Fibroblast of pulmonary artery (primary cell): Measurements from ENCODE around the gene CACNA1E.

ENCODE experiments used
- DNase-seq: peaks from one replicate; pipeline ENCODE4 v3.0.0-alpha.2; 2010; ENCODE audit warnings: low read depth
- H3K4me3 ChIP-seq: replicated peaks from 2 replicates; pipeline ENCODE4 v1.5.1; 2011; ENCODE audit warnings: low read depth, mild to moderate bottlenecking, control low read depth, low read length, moderate library complexity
- TF ChIP-seq, protein P1 (sequence below): IDR thresholded peaks from 2 replicates; pipeline ENCODE4 v1.5.1; 2011; ENCODE audit warnings: mild to moderate bottlenecking, control low read depth, low read length, inconsistent platforms; ENCODE audit errors: missing control alignments

CACNA1E gene

DNA sequence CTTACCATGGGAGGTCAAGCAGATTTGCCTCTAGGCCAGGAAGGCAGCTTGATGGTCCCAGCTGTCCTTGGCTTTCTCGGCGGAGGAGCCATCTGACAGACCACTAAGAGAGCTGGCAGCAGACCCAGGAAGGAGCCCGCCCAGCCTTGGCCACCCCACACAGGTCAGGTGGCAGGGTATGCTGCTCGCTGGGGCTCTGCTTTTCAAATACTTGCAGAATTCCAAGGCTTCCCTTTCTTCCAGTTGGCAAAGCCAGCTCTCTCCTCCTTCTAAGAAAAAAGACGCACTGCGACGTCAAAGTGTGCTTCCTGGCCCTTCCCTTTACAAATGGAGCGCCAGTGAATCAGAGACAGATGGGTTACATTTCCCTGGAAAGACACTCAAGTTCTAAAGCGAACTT is 229.4 kb downstream of the CACNA1E start:
- TF ChIP-seq, protein P1, sequence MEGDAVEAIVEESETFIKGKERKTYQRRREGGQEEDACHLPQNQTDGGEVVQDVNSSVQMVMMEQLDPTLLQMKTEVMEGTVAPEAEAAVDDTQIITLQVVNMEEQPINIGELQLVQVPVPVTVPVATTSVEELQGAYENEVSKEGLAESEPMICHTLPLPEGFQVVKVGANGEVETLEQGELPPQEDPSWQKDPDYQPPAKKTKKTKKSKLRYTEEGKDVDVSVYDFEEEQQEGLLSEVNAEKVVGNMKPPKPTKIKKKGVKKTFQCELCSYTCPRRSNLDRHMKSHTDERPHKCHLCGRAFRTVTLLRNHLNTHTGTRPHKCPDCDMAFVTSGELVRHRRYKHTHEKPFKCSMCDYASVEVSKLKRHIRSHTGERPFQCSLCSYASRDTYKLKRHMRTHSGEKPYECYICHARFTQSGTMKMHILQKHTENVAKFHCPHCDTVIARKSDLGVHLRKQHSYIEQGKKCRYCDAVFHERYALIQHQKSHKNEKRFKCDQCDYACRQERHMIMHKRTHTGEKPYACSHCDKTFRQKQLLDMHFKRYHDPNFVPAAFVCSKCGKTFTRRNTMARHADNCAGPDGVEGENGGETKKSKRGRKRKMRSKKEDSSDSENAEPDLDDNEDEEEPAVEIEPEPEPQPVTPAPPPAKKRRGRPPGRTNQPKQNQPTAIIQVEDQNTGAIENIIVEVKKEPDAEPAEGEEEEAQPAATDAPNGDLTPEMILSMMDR, result no peak
- no peak overlapping the region for H3K4me3 ChIP-seq
- no peak for DNase-seq

DNA sequence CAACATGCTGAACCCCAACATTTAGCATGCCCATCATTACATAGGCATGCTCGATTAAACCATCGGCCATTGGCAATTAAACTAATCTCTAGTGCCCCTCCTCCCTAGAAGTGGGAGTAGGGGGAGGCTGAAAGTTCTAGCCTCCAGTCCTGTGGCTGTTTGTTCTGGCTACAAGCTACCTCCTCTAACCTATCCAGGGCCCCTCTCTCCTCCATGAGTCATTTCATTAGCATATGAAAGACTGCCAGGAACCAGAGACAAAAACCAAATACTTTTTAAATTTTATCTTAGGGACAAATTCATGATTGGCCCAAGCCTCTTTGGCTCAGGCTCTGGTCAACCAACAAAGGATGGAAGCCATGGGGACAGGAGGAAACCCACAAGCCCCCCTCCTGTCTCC is 231.1 kb downstream of the CACNA1E start:
- TF ChIP-seq, protein P1, result no peak
- H3K4me3 ChIP-seq, result no peak overlapping the region
- DNase-seq, result no peak

DNA sequence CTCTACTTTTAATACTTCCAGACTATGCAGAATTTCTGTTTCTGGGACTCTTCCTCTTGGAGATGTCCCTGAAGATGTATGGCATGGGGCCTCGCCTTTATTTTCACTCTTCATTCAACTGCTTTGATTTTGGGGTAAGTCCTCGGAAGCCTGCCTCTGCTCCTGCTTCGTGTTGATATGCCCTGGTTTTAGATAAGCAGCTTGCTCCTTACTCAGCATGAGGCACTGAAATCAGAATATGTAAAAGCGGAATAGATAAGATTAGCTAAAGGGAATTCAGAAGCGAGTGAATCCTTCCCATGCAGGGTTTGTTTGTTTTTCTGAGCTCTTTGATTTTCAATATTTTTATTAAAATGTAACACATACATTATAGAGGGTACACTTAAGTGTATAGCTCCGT is 234.7 kb downstream of the CACNA1E start:
- TF ChIP-seq, protein P1, result no peak
- no peak overlapping the region for H3K4me3 ChIP-seq

DNA sequence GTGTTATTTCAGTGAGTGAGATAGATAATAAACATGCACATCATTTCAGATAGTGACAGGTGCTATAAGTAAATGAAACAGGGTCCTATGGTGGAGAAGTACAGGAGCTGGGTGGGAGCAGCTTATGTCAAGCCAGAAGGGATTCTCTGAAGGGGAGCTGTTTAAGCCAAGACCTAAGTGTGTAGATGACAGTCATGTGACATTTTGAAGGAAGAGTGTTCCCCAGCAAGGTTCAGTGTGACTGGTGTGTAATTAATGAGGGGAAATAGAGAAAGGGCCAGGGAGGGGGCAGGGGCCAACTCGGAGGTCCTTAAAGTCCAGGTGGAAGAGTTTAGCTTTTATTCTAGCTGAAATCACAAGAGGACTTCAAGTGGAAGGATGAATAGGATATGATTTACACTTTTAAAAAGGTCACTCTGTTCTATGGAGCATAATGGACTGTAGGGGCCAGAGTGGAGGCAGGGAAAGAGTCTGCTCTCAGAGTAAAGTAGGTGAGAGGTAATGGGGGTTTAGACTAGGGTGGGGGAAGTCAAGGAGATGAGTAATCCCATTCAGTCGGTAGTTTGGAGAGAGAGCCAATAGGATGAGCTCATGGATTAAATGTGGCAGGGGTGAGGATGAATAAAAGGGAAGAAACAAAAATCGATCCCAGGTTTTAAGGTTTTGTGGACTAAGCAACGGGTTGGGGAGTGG is 243.1 kb downstream of the CACNA1E start:
- no peak overlapping the region for H3K4me3 ChIP-seq
- TF ChIP-seq, protein P1, result no peak
- no peak for DNase-seq

More for the DNA sequence above, 234.7 kb downstream of the CACNA1E start:
- no peak for DNase-seq

DNA sequence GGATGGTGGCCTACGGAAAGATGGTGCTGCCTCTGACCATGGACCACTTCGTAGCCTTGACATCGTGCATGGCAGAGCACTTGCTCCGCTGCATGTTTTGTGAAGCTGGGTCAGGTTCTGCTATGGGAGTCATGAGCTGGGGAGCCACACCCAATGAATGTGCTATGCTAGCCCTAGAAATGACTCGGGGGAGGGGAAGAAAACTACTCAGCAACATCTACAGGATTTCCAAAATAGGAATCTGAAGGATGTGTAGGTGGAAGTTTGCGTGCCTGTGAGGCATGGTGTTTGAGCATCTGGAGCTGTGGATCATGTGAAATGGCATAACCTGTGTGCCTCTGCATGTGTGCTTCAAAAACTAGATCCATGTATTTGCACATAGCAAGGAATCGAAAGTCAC is 247.3 kb downstream of the CACNA1E start:
- DNase-seq, result no peak
- no peak overlapping the region for H3K4me3 ChIP-seq
- TF ChIP-seq, protein P1, result no peak

DNA sequence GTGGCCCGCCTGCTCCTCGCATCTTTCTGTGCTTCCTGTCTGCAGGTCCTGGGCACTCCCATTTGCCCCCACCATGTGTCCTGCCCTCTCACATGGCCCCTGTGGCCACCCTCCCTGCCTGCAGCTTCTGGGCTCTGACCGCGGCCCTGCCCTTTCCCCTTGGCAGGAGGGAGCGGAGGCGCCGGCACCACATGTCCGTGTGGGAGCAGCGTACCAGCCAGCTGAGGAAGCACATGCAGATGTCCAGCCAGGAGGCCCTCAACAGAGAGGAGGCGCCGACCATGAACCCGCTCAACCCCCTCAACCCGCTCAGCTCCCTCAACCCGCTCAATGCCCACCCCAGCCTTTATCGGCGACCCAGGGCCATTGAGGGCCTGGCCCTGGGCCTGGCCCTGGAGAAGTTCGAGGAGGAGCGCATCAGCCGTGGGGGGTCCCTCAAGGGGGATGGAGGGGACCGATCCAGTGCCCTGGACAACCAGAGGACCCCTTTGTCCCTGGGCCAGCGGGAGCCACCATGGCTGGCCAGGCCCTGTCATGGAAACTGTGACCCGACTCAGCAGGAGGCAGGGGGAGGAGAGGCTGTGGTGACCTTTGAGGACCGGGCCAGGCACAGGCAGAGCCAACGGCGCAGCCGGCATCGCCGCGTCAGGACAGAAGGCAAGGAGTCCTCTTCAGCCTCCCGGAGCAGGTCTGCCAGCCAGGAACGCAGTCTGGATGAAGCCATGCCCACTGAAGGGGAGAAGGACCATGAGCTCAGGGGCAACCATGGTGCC is 249.1 kb downstream of the CACNA1E start:
- no peak overlapping the region for H3K4me3 ChIP-seq
- DNase-seq, result no peak
- TF ChIP-seq, protein P1, result no peak
